HFF-Myc (cell line): ENCODE measurements around the gene PTPRT.

ENCODE experiments used
- DNase-seq: peaks from one replicate; pipeline ENCODE4 v3.0.0-alpha.2; 2011; ENCODE audit warnings: low read depth; ENCODE audit errors: extremely low read depth
- H3K4me3 ChIP-seq: replicated peaks from 2 replicates; pipeline ENCODE4 v1.5.1; 2011; ENCODE audit warnings: low read depth, mild to moderate bottlenecking, control low read depth, low read length
- CTCF ChIP-seq: IDR thresholded peaks from 2 replicates; pipeline ENCODE4 v1.5.1; 2012; ENCODE audit warnings: mild to moderate bottlenecking, low read depth, low read length, control low read depth; ENCODE audit errors: missing control alignments

The PTPRT gene

GRCh38 chr20:42686057-42686456 is 503.6 kb downstream of the PTPRT start:
- TF ChIP-seq CTCF: no peak
- H3K4me3 ChIP-seq: no peak overlapping the region
- DNase-seq: no peak

- no peak for TF ChIP-seq CTCF
- no peak for DNase-seq
- H3K4me3 ChIP-seq: no peak overlapping the region
Observed at GRCh38 chr20:42678895-42679294, 510.8 kb downstream of the PTPRT start.

GRCh38 chr20:42656130-42656529 is 533.6 kb downstream of the PTPRT start:
- H3K4me3 ChIP-seq: no peak overlapping the region
- no peak for TF ChIP-seq CTCF
- no peak for DNase-seq

- TF ChIP-seq CTCF: no peak
- no peak overlapping the region for H3K4me3 ChIP-seq
- no peak for DNase-seq
Observed at GRCh38 chr20:42652266-42652665, 537.4 kb downstream of the PTPRT start.

GRCh38 chr20:42650191-42650746 is 539.4 kb downstream of the PTPRT start:
- no peak for TF ChIP-seq CTCF
- DNase-seq: no peak
- no peak overlapping the region for H3K4me3 ChIP-seq

GRCh38 chr20:42649748-42650147 is 540.0 kb downstream of the PTPRT start:
- H3K4me3 ChIP-seq: no peak overlapping the region
- no peak for TF ChIP-seq CTCF
- DNase-seq: no peak

GRCh38 chr20:42646250-42646649 is 543.5 kb downstream of the PTPRT start:
- no peak overlapping the region for H3K4me3 ChIP-seq
- no peak for TF ChIP-seq CTCF
- DNase-seq: no peak
